H9 (cell line): Measurements from ENCODE around the gene SEMA7A. TPM values are rescaled to one million over a fixed set of nuclear protein-coding genes. Genes with fewer than 3 reads are reported as not detected.

Experiments
- DNase-seq: peaks from one replicate; pipeline ENCODE4 v3.0.0-alpha.2; 2017
- H2AFZ ChIP-seq: one replicate; pipeline ENCODE4 v1.6.1; 2013; ENCODE audit warnings: mild to moderate bottlenecking, low read length, control low read depth, moderate library complexity
- H2AK5ac ChIP-seq: 2 replicates; pipeline ENCODE4 v1.6.1; 2013; ENCODE audit warnings: low read length, control low read depth, mixed read lengths; ENCODE audit not compliant: insufficient read length
- H2BK120ac ChIP-seq: one replicate; pipeline ENCODE4 v1.6.1; 2013; ENCODE audit warnings: low read depth, mild to moderate bottlenecking, low read length, control low read depth, inconsistent platforms; ENCODE audit not compliant: poor library complexity, severe bottlenecking
- H2BK12ac ChIP-seq: 2 replicates; pipeline ENCODE4 v1.6.1; 2013; ENCODE audit warnings: low read length, control low read depth, mixed read lengths, low read depth; ENCODE audit not compliant: insufficient read length
- H2BK15ac ChIP-seq: 2 replicates; pipeline ENCODE4 v1.6.1; 2013; ENCODE audit warnings: low read depth, low read length, control low read depth
- H2BK20ac ChIP-seq: one replicate; pipeline ENCODE4 v1.6.1; 2013; ENCODE audit warnings: low read depth, mild to moderate bottlenecking, low read length, control low read depth, inconsistent platforms; ENCODE audit not compliant: poor library complexity, severe bottlenecking
- H2BK5ac ChIP-seq: 2 replicates; pipeline ENCODE4 v1.6.1; 2013; ENCODE audit warnings: low read length, control low read depth, mixed read lengths; ENCODE audit not compliant: insufficient read length
- H3K14ac ChIP-seq: 2 replicates; pipeline ENCODE4 v1.6.1; 2013; ENCODE audit warnings: low read length, control low read depth; ENCODE audit not compliant: insufficient read depth
- H3K18ac ChIP-seq: 2 replicates; pipeline ENCODE4 v1.6.1; 2013; ENCODE audit warnings: low read depth, mild to moderate bottlenecking, mixed read lengths, low read length, control low read depth; ENCODE audit not compliant: insufficient read length
- H3K23ac ChIP-seq: 2 replicates; pipeline ENCODE4 v1.6.1; 2013; ENCODE audit warnings: low read length, control low read depth, mixed read lengths, low read depth; ENCODE audit not compliant: insufficient read length
- H3K23me2 ChIP-seq: 2 replicates; pipeline ENCODE4 v1.6.1; 2013; ENCODE audit warnings: low read depth, mild to moderate bottlenecking, mixed read lengths, low read length, control low read depth; ENCODE audit not compliant: insufficient read length, poor library complexity, severe bottlenecking
- H3K27ac ChIP-seq: 2 replicates; pipeline ENCODE4 v1.5.1; 2013; ENCODE audit warnings: low read length, control low read depth, mixed read lengths, low read depth; ENCODE audit not compliant: insufficient read length
- H3K27me3 ChIP-seq: 2 replicates; pipeline ENCODE4 v1.6.1; 2013; ENCODE audit warnings: low read length, control low read depth, inconsistent platforms; ENCODE audit not compliant: insufficient read depth
- H3K4ac ChIP-seq: 2 replicates; pipeline ENCODE4 v1.6.1; 2013; ENCODE audit warnings: low read depth, mild to moderate bottlenecking, control low read depth, inconsistent platforms, low read length, moderate library complexity
- H3K4me1 ChIP-seq: 2 replicates; pipeline ENCODE4 v1.6.1; 2013; ENCODE audit warnings: low read length, control low read depth, inconsistent platforms; ENCODE audit not compliant: insufficient read depth
- H3K4me2 ChIP-seq: 2 replicates; pipeline ENCODE4 v1.6.1; 2013; ENCODE audit warnings: low read length, control low read depth, mixed read lengths; ENCODE audit not compliant: insufficient read length, insufficient read depth
- H3K56ac ChIP-seq: 2 replicates; pipeline ENCODE4 v1.6.1; 2013; ENCODE audit warnings: low read depth, mild to moderate bottlenecking, mixed read lengths, low read length, control low read depth; ENCODE audit not compliant: insufficient read length
- H3K79me1 ChIP-seq: 2 replicates; pipeline ENCODE4 v1.6.1; 2013; ENCODE audit warnings: low read depth, mild to moderate bottlenecking, moderate library complexity, low read length, control low read depth, inconsistent platforms; ENCODE audit not compliant: insufficient read depth, poor library complexity, severe bottlenecking
- H3K79me2 ChIP-seq: 2 replicates; pipeline ENCODE4 v1.6.1; 2013; ENCODE audit warnings: low read length, control low read depth, inconsistent platforms; ENCODE audit not compliant: insufficient read depth
- H3K9ac ChIP-seq: 2 replicates; pipeline ENCODE4 v1.6.1; 2013; ENCODE audit warnings: low read length, control low read depth, mixed read lengths; ENCODE audit not compliant: insufficient read length; ENCODE audit errors: extremely low read depth
- H3K9me3 ChIP-seq: one replicate; pipeline ENCODE4 v1.6.1; 2013; ENCODE audit warnings: low read depth, low read length, inconsistent platforms; ENCODE audit not compliant: control insufficient read depth
- H3T11ph ChIP-seq: one replicate; pipeline ENCODE4 v1.6.1; 2013; ENCODE audit warnings: mild to moderate bottlenecking, low read length, control low read depth, inconsistent platforms
- H4K20me1 ChIP-seq: one replicate; pipeline ENCODE4 v1.6.1; 2013; ENCODE audit not compliant: control insufficient read depth, insufficient read length, insufficient read depth
- H4K5ac ChIP-seq: 2 replicates; pipeline ENCODE4 v1.6.1; 2013; ENCODE audit warnings: low read depth, mild to moderate bottlenecking, mixed read lengths, low read length, control low read depth; ENCODE audit not compliant: insufficient read length
- H4K8ac ChIP-seq: replicated peaks from 2 replicates; pipeline ENCODE4 v1.6.1; 2013; ENCODE audit warnings: low read length, control low read depth, mixed read lengths, low read depth; ENCODE audit not compliant: insufficient read length
- H4K91ac ChIP-seq: 2 replicates; pipeline ENCODE4 v1.6.1; 2013; ENCODE audit warnings: low read depth, mild to moderate bottlenecking, moderate library complexity, mixed read lengths, low read length, control low read depth; ENCODE audit not compliant: insufficient read length
- H3K27ac Mint-ChIP-seq, 3 experiments: 2 replicates in 2 of 3; 3 replicates in 1 of 3; pipeline ENCODE4 v1.8.0; 2020 to 2021; ENCODE audit warnings: mixed read lengths in 3 of 3, mild to moderate bottlenecking in 1 of 3, moderate library complexity in 1 of 3
- H3K27me3 Mint-ChIP-seq: 2 replicates; pipeline ENCODE4 v1.8.0; 2021; ENCODE audit warnings: low read depth, mild to moderate bottlenecking, moderate library complexity, mixed read lengths
- H3K36me3 Mint-ChIP-seq, 3 experiments: 2 replicates in 2 of 3; 3 replicates in 1 of 3; pipeline ENCODE4 v1.8.0; 2020 to 2021; ENCODE audit warnings: low read depth in 3 of 3, mixed read lengths in 3 of 3; ENCODE audit not compliant: insufficient read depth in 1 of 3
- H3K4me1 Mint-ChIP-seq, 2 experiments: 2 replicates each; pipeline ENCODE4 v1.8.0; 2020; ENCODE audit warnings: mixed read lengths in 2 of 2
- H3K4me3 Mint-ChIP-seq, 2 experiments: 2 replicates in 1 of 2; 3 replicates in 1 of 2; pipeline ENCODE4 v1.8.0; 2020 to 2021; ENCODE audit warnings: mild to moderate bottlenecking in 2 of 2, mixed read lengths in 2 of 2, moderate library complexity in 1 of 2
- H3K9me3 Mint-ChIP-seq, 2 experiments: 2 replicates in 1 of 2; 3 replicates in 1 of 2; pipeline ENCODE4 v1.8.0; 2020; ENCODE audit warnings: mild to moderate bottlenecking in 2 of 2, mixed read lengths in 2 of 2, moderate library complexity in 1 of 2
- WGBS: extraction: QIAGEN DNeasy Blood & Tissue Kit; methylation state at CpG from one replicate; pipeline ENCODE4 v1.1.7; 2013; ENCODE audit warnings: missing lambda C conversion rate, low lambda C conversion rate, mixed read lengths; ENCODE audit not compliant: insufficient read length; ENCODE audit errors: extremely low coverage; 5-methylcytosine and 5-hydroxymethylcytosine counted together
- total RNA-seq: library from RNA; stranded (reverse); gene quantifications from 2 replicates; pipeline ENCODE4 v1.2.1, GENCODE V29; 2021
- TF ChIP-seq, protein P1 (sequence below): fragments of 200-600 bp; sonication (generic); conservative IDR thresholded peaks from 3 replicates; pipeline ENCODE4 v1.8.0; 2021; ENCODE audit warnings: antibody characterized with exemption, mild to moderate bottlenecking

SEMA7A gene
- total RNA-seq, 1 experiment from 2014 or later: 5.7 TPM

DNA sequence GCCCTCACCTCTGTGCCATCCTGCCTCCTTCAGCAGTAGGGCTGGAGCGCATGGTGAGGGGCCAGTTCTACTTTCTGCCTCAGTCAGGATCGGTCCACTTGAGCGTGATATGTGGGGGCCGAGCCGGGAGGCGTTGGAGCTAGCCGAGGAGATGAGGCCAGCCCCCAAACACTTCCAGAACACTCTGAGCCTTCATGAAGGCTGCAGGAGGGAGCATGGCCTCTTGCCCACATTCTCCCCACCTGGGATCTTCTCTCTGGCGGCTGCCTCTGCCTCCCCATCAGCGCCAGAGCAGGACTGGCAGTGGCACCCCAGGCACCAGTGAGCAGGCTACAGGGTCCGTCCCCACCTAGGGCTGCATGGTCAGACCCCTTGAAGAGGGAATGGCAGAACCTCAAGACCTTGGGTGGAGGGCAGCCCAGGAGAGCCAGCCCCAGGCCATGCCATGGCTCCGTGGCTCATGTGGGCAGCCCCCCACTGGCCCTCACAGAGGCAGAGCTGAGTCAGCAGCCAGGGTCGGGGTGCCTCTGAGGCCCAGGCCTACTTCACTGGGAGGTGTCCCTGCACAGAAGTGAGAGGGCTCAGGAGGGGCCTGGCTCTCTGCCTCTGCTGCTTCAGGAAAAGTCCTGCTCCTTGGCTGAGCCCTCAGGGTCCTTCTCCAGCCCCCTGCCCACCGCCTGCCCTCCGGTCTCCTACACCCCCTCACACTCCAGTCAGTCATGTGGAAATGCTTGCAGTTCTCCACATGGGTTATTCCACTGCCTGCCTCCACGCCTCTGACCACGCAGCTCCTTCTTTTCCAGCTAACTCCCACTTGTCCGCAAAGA lies 38.2 kb downstream of the SEMA7A start:
- Histone ChIP-seq H3K79me2 (no peaks in the 10 kb centered on the region), H3K23me2 (no peaks in the 10 kb centered on the region), H4K20me1 (no peaks in the 10 kb centered on the region), H4K8ac (no peak overlapping the region), H4K91ac (no peak overlapping the region), H3K56ac (no peak overlapping the region), H2BK12ac (no peak overlapping the region), H2BK15ac (no peak overlapping the region), H3K4me2 (no peak overlapping the region), H3T11ph (no peak overlapping the region), H3K79me1 (no peaks in the 10 kb centered on the region), H3K18ac (no peak overlapping the region), H2BK20ac (no peak overlapping the region), H2BK5ac (no peak overlapping the region), H3K23ac (no peak overlapping the region), H3K9me3 (no peaks in the 10 kb centered on the region), H4K5ac (no peak overlapping the region), H3K14ac (no peak overlapping the region), H3K27me3 (no peaks in the 10 kb centered on the region), H2BK120ac (no peak overlapping the region), H2AK5ac (no peak overlapping the region), H3K27ac (no peak overlapping the region), H3K9ac (no peak overlapping the region), H2AFZ (no peak overlapping the region), H3K4me1 (peaks cover 2% of the 10 kb centered on the region; the same call in 1 of the 2 replicates), H3K4ac (no peak overlapping the region)
- Mint-ChIP-seq H3K36me3 (no peaks in the 10 kb centered on the region), H3K4me1 (peaks cover 11 to 24% of the 10 kb centered on the region in 2 experiments), H3K4me3 (no peak overlapping the region), H3K27ac (peak overlapping the region; percentile 29 to 94 (median 30); a peak in 3 of 7 replicates), H3K9me3 (no peaks in the 10 kb centered on the region; a peak in 1 of 5 replicates), H3K27me3 (peaks cover 6% of the 10 kb centered on the region)
- no CpG with 5 or more reads among the region's 17 CpGs for WGBS
- TF ChIP-seq, protein P1, sequence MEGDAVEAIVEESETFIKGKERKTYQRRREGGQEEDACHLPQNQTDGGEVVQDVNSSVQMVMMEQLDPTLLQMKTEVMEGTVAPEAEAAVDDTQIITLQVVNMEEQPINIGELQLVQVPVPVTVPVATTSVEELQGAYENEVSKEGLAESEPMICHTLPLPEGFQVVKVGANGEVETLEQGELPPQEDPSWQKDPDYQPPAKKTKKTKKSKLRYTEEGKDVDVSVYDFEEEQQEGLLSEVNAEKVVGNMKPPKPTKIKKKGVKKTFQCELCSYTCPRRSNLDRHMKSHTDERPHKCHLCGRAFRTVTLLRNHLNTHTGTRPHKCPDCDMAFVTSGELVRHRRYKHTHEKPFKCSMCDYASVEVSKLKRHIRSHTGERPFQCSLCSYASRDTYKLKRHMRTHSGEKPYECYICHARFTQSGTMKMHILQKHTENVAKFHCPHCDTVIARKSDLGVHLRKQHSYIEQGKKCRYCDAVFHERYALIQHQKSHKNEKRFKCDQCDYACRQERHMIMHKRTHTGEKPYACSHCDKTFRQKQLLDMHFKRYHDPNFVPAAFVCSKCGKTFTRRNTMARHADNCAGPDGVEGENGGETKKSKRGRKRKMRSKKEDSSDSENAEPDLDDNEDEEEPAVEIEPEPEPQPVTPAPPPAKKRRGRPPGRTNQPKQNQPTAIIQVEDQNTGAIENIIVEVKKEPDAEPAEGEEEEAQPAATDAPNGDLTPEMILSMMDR: no peak
- DNase-seq: no peak
